Measurements from ENCODE around the gene APOBEC4.

DNA sequence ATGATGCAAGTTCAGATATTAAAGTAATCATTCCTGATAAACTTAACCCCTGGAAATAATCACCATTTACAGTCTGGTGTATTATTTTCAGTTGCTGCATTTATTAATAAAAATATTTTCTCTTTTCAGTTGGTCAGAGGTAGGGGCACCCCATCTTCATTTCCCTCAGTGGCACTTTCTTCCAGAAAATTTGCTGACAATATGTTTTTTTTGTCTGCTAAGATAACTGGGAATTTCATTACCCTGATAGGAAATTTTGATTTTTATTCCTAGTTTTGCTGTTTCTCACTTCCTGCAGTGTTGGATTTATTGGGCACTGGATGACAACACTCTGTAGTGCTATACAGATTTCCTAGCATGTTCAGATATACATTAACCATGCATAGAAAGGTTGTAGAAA is 33.1 kb upstream of the APOBEC4 start:
- TF ChIP-seq, protein P1, sequence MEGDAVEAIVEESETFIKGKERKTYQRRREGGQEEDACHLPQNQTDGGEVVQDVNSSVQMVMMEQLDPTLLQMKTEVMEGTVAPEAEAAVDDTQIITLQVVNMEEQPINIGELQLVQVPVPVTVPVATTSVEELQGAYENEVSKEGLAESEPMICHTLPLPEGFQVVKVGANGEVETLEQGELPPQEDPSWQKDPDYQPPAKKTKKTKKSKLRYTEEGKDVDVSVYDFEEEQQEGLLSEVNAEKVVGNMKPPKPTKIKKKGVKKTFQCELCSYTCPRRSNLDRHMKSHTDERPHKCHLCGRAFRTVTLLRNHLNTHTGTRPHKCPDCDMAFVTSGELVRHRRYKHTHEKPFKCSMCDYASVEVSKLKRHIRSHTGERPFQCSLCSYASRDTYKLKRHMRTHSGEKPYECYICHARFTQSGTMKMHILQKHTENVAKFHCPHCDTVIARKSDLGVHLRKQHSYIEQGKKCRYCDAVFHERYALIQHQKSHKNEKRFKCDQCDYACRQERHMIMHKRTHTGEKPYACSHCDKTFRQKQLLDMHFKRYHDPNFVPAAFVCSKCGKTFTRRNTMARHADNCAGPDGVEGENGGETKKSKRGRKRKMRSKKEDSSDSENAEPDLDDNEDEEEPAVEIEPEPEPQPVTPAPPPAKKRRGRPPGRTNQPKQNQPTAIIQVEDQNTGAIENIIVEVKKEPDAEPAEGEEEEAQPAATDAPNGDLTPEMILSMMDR (conservative IDR thresholded peaks at IDR 0.05): no peak
- TF ChIP-seq ZFX (IDR thresholded peaks at IDR 0.05): no peak

All from C4-2B (cell line).